Cardiac muscle cell (in vitro differentiated cells and primary cell): ENCODE data around the gene GPR26. TPM values are rescaled to one million over a fixed set of nuclear protein-coding genes. Genes with fewer than 3 reads are reported as not detected.

Experiments used
- DNase-seq, 2 donors: peaks; one replicate each; pipeline versions ENCODE4 v3.0.0 to v3.0.0-alpha.2; 2010 to 2017; ENCODE audit warnings: low read depth in 1 of 2, low spot score in 1 of 2
- H3K27ac ChIP-seq: fragments of 200-600 bp; sonication (generic); 2 replicates; pipeline ENCODE4 v1.5.1; 2016
- H3K27me3 ChIP-seq: fragments of 200-600 bp; sonication (generic); 2 replicates; pipeline ENCODE4 v1.6.0; 2016; ENCODE audit warnings: control low read depth
- H3K36me3 ChIP-seq: fragments of 200-600 bp; sonication (generic); 2 replicates; pipeline ENCODE4 v1.5.1; 2016; ENCODE audit warnings: control low read depth
- H3K4me1 ChIP-seq: fragments of 200-600 bp; sonication (generic); 2 replicates; pipeline ENCODE4 v1.8.1; 2017; ENCODE audit warnings: low read depth, mild to moderate bottlenecking, mixed run types
- H3K4me3 ChIP-seq: fragments of 200-600 bp; sonication (generic); 2 replicates; pipeline ENCODE4 v1.5.1; 2016; ENCODE audit warnings: mild to moderate bottlenecking
- H3K9me3 ChIP-seq: fragments of 200-600 bp; sonication (generic); 2 replicates; pipeline ENCODE4 v1.5.1; 2017; ENCODE audit warnings: low read depth, mild to moderate bottlenecking, control low read depth
- CTCF ChIP-seq: IDR thresholded peaks from 2 replicates; pipeline ENCODE4 v1.5.1; 2012; ENCODE audit warnings: low read depth, mild to moderate bottlenecking, low read length
- polyA plus RNA-seq: library from polyadenylated mRNA; unstranded; fragments of >200 nt; fragmentation: Nextera tagmentation; extraction: Ambion mirVana; gene quantifications from 2 replicates; pipeline ENCODE4 v1.2.1, GENCODE V29; 2016
- total RNA-seq: library from RNA; depleted of rRNA; stranded (reverse); fragments of >200 nt; gene quantifications from 2 replicates; pipeline ENCODE4 v1.2.3, GENCODE V29; 2016

Gene GPR26
- total and polyA plus RNA-seq, 2 experiments from 2014 or later = not detected

- Histone ChIP-seq H3K4me1 (no peaks in the 10 kb centered on the region), H3K36me3 (no peaks in the 10 kb centered on the region), H3K9me3 (no peaks in the 10 kb centered on the region), H3K27me3 (peaks cover 4% of the 10 kb centered on the region), H3K27ac (no peak overlapping the region), H3K4me3 (no peak overlapping the region)
- no peak for DNase-seq
- no peak for TF ChIP-seq CTCF
Observed at GRCh38 chr10:123744224-123744536, 78.0 kb downstream of the GPR26 start.

Other genes with a start within 250 kb of the GPR26 start
- 0.39 and 1.2 TPM in 2 replicates for gene CPXM2, start 225.5 kb downstream of the GPR26 start, total RNA-seq
- gene CPXM2, start 225.5 kb downstream of the GPR26 start, polyA plus RNA-seq = 0.84 and 1.3 TPM in 2 replicates